ENCODE results near the gene PHF5A.

DNA sequence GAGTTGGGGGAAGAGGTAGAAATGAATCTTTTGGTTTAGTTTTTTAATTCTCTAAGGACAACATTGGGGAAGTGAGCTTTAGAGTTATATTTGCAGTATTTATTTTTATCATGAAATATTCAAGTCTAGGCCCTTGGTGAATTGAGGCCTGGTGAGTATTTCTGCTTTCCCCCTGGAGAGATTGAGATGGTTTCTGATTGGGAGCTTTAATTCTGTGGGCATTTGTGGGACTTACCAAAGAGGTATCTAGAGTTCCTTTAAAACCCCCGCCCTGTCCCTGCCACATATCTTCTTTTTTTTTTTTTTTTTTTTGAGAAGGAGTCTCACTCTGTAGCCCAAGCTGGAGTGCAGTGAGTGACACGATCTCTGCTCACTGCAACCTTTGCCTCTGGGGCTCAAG is 10.0 kb upstream of the PHF5A start:
- TF ChIP-seq, protein P1, sequence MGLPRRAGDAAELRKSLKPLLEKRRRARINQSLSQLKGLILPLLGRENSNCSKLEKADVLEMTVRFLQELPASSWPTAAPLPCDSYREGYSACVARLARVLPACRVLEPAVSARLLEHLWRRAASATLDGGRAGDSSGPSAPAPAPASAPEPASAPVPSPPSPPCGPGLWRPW (IDR thresholded peaks at IDR 0.05), result no peak
- TF ChIP-seq, protein P2, sequence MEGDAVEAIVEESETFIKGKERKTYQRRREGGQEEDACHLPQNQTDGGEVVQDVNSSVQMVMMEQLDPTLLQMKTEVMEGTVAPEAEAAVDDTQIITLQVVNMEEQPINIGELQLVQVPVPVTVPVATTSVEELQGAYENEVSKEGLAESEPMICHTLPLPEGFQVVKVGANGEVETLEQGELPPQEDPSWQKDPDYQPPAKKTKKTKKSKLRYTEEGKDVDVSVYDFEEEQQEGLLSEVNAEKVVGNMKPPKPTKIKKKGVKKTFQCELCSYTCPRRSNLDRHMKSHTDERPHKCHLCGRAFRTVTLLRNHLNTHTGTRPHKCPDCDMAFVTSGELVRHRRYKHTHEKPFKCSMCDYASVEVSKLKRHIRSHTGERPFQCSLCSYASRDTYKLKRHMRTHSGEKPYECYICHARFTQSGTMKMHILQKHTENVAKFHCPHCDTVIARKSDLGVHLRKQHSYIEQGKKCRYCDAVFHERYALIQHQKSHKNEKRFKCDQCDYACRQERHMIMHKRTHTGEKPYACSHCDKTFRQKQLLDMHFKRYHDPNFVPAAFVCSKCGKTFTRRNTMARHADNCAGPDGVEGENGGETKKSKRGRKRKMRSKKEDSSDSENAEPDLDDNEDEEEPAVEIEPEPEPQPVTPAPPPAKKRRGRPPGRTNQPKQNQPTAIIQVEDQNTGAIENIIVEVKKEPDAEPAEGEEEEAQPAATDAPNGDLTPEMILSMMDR (IDR thresholded peaks at IDR 0.05), result no peak
- no peak for TF ChIP-seq CHD2 (IDR thresholded peaks at IDR 0.05; ENCODE audit: low read length, partially characterized antibody)
- no peak for TF ChIP-seq CBX2 (IDR thresholded peaks at IDR 0.05; ENCODE audit: borderline replicate concordance, low read depth)
- no peak for TF ChIP-seq SREBF2 (IDR thresholded peaks at IDR 0.05)
- no peak for TF ChIP-seq RCOR1 (IDR thresholded peaks at IDR 0.05; ENCODE audit: low read depth, low read length)
- TF ChIP-seq RAD21 (conservative IDR thresholded peaks at IDR 0.05 in 1 of 2, IDR thresholded peaks at IDR 0.05 in 1 of 2), result no peak

All from A549 (cell line).